ENCODE measurements around the gene RNASE13. TPM values are rescaled to one million over a fixed set of nuclear protein-coding genes. Genes with fewer than 3 reads are reported as not detected.
"Not testable (repeated sequence)": the region's sequence is repeated elsewhere in the genome, so short reads cannot be mapped to it uniquely, and the experiment has no call there.

Gene RNASE13
- total RNA-seq, 4 donors from 2014 or later: not detected

DNA sequence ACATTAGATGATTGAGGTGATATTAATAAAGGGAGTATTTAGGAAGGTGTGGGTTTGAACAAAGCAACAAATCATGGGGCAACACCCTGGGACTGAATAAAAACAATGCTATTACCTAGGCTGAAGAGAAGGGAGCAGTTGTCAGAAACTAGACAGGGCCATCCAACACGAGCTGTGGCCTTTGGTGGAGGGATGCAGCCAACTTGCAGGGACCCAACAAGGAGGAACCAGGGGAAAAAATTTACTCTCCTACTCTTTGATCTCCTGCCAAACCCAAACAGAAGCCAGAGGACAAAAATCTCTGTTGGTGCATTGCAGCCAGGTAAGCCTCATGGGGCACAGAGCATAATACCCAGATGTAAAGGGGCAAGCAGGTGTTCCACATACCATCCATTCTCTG, 23.5 kb downstream of the RNASE13 start:
- no peak for TF ChIP-seq POLR2A (IDR thresholded peaks at IDR 0.05)
- Histone ChIP-seq H3K27me3 (no peaks in the 10 kb centered on the region), H3K9me3 (no peaks in the 10 kb centered on the region), H3K4me1 (no peaks in the 10 kb centered on the region), H3K4me3 (replicated peaks in 1 of 3) (no peak overlapping the region), H3K27ac (no peak overlapping the region), H3K36me3 (no peaks in the 10 kb centered on the region)
- no peak for DNase-seq
- WGBS, 2 donors: 75 to 91% methylated on average over 1 of the region's 1 CpG
- intact Hi-C loops (cut with DNase I): no loop called here

DNA sequence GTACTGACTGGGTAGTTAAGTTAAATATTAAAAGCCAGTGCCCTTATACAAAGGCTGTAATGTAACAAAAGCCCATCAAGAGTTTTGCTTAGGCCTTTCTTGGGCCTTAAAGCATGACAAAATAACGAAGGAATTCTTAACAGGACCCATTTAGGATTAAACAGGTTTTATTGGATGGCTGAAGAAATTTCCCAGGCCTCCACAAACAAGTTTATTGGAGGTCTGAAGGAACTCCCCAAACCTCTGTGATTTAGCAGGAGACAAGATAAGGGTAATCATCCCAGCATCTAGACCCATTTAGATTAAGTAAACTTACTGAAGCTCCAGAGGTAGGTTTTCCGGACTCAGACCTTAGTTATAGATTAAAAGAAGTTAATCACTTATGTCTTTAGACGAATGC, 24.9 kb downstream of the RNASE13 start:
- H3K4me3 ChIP-seq (replicated peaks in 1 of 3); intact Hi-C loops (cut with DNase I); DNase-seq; H3K4me1 ChIP-seq; H3K36me3 ChIP-seq; H3K9me3 ChIP-seq; H3K27ac ChIP-seq; H3K27me3 ChIP-seq: not testable (repeated sequence)
- WGBS, 2 donors: 78 to 80% methylated on average over 3 of the region's 3 CpGs

DNA sequence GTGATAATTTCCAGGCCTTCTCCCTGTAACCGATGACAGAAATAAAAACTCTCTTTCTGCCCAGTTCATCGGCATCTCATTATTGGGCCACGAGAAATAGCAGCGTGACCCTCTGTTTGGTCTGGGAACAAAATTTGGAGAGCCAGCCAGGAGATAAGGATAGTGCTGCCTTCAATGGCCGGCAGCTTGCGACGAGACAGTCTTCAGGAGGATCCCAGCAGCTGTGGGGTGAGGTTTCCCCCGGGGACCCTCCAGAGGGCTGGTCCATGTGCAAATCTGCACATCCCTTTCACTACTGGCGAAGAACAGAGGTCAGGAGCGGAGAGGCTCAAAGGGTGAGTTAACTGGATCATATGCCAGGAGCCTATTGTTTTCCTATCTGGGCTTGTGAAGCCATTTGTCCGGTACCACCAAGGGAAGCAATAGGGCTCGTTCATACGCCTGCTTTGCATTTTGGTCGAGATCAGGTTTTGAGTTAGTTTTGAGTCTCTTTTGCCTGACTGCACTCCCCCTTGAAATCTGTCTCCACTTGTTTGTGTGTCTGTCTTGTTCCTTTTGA, 30.7 kb downstream of the RNASE13 start:
- no peak for TF ChIP-seq POLR2A (IDR thresholded peaks at IDR 0.05)
- TF ChIP-seq, protein P1, sequence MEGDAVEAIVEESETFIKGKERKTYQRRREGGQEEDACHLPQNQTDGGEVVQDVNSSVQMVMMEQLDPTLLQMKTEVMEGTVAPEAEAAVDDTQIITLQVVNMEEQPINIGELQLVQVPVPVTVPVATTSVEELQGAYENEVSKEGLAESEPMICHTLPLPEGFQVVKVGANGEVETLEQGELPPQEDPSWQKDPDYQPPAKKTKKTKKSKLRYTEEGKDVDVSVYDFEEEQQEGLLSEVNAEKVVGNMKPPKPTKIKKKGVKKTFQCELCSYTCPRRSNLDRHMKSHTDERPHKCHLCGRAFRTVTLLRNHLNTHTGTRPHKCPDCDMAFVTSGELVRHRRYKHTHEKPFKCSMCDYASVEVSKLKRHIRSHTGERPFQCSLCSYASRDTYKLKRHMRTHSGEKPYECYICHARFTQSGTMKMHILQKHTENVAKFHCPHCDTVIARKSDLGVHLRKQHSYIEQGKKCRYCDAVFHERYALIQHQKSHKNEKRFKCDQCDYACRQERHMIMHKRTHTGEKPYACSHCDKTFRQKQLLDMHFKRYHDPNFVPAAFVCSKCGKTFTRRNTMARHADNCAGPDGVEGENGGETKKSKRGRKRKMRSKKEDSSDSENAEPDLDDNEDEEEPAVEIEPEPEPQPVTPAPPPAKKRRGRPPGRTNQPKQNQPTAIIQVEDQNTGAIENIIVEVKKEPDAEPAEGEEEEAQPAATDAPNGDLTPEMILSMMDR (IDR thresholded peaks at IDR 0.05): no peak
- 80 to 86% methylated on average over 14 of the region's 14 CpGs for WGBS, 2 donors
- intact Hi-C loops (cut with DNase I): no loop called here
- Histone ChIP-seq H3K4me1 (no peaks in the 10 kb centered on the region), H3K27me3 (no peaks in the 10 kb centered on the region), H3K4me3 (replicated peaks in 1 of 3) (no peak overlapping the region), H3K9me3 (no peaks in the 10 kb centered on the region), H3K27ac (no peak overlapping the region), H3K36me3 (no peaks in the 10 kb centered on the region)
- DNase-seq: no peak

DNA sequence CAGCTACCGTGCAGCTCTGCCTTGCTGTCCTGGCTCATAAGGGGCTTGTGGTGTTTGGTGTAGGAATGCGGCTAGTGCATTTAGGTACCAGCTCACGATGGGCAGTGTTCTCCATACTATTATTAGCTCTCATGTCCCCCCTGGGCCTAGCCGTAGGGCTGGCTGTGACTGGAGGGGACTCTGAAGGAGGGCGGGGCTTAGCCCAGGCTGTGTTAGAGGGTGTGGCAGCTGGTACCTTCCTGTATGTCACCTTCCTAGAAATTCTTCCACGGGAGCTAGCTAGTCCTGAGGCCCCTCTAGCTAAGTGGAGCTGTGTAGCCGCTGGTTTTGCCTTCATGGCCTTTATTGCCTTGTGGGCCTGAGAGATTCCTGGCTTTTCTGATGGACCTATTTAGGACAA, 33.4 kb downstream of the RNASE13 start:
- 79 to 81% methylated on average over 5 to 7 of the region's 7 CpGs for WGBS, 2 donors
- DNase-seq: no peak
- TF ChIP-seq, protein P1 (IDR thresholded peaks at IDR 0.05): no peak
- TF ChIP-seq POLR2A (IDR thresholded peaks at IDR 0.05): no peak
- intact Hi-C loops (cut with DNase I): no loop called here
- no peaks in the 10 kb centered on the region for H3K27me3 ChIP-seq
- no peak overlapping the region for H3K27ac ChIP-seq
- no peak overlapping the region for H3K4me3 ChIP-seq (replicated peaks in 1 of 3)
- no peaks in the 10 kb centered on the region for H3K9me3 ChIP-seq
- no peaks in the 10 kb centered on the region for H3K4me1 ChIP-seq
- peaks cover 9 to 13% of the 10 kb centered on the region in 2 donors for H3K36me3 ChIP-seq

DNA sequence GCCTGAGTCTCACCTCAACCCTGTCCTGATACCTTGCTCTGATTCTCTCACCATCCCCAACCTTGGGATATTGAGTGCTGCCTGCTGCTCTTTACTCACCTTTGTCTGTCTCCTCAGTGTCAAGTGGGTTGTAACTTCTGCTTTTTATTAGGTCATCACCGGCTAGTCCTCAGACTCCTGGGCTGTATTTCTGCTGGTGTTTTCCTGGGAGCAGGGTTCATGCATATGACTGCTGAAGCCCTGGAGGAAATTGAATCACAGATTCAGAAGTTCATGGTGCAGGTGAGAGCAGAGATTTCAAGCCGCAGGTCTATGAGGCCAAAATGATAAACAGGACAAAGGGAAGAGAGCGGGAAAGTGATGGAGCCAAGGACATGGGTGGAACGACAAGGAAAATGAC, 35.0 kb downstream of the RNASE13 start:
- intact Hi-C loops (cut with DNase I): no loop called here
- no peak for DNase-seq
- Histone ChIP-seq H3K4me1 (no peaks in the 10 kb centered on the region), H3K4me3 (replicated peaks in 1 of 3) (no peak overlapping the region), H3K27ac (no peak overlapping the region), H3K9me3 (no peaks in the 10 kb centered on the region), H3K36me3 (peaks cover 26 to 29% of the 10 kb centered on the region in 2 donors), H3K27me3 (no peaks in the 10 kb centered on the region)
- WGBS, 2 donors: 84% methylated on average over 4 of the region's 4 CpGs
- TF ChIP-seq, protein P1 (IDR thresholded peaks at IDR 0.05): no peak
- no peak for TF ChIP-seq POLR2A (IDR thresholded peaks at IDR 0.05)

DNA sequence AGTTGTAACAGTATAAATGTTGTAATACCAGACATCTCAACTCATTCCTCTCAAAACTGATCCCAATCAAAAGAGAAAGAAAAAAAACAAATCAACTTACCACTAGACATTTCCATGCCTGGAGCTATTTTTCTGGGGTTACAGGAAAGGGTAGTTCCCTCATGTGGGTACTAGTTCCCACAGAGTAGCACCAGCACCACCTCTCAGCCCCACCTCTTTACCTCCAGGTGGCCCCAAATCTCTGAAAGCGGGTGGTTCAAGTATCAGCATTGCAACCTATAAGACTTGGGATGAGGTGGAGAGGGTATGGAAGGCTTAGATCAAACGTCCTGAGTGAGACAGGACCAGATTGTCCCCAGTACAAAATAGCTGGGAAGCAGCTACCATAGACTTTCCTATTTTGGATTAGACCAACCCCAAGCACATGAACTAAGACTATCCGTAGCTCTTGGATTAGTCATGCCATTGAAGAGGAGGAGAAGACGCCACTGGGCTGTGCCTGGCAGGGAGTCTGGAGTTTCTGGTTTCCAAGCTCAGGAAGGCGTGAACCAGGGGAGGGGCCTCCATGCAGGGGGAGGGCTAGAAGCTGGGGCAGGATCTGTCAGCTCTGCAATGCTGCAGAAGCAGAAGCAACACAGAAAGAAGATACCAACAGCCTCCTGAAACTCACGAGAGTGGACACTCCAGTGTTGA, 35.8 kb downstream of the RNASE13 start, which contains the start of gene SLC39A2:
SLC39A2 (plus strand) TSS at position 620 of the 693 bp plus-strand sequence. CDS start 154 bp downstream, outside the sequence.
- H3K4me3 ChIP-seq (replicated peaks in 1 of 3): no peak within 1 kb of the TSS
- WGBS, 2 donors: 63 to 70% methylated on average over 6 of the region's 6 CpGs
- TF ChIP-seq POLR2A (IDR thresholded peaks at IDR 0.05): no peak
- TF ChIP-seq, protein P1 (IDR thresholded peaks at IDR 0.05): no peak
- H3K27me3 ChIP-seq: no peaks in the 10 kb centered on the region
- peaks cover 30 to 36% of the 10 kb centered on the region in 2 donors for H3K36me3 ChIP-seq
- intact Hi-C loops (cut with DNase I): no loop called here
- no peak within 1 kb of the TSS for H3K27ac ChIP-seq
- H3K9me3 ChIP-seq: no peaks in the 10 kb centered on the region
- peak; percentile 47 to 58 for DNase-seq
- no peaks in the 10 kb centered on the region for H3K4me1 ChIP-seq
